SJCRH30 (cell line): ENCODE data around the gene ZBTB43. TPM values are rescaled to one million over a fixed set of nuclear protein-coding genes. Genes with fewer than 3 reads are reported as not detected.

ENCODE experiments used
- DNase-seq, 2 experiments: peaks; one replicate each; pipeline ENCODE4 v3.0.0-alpha.2; 2015 to 2020
- H3K27ac ChIP-seq: fragments of 250-450 bp; sonication (Bioruptor Pico); 2 replicates; pipeline ENCODE4 v1.5.1; 2020; ENCODE audit warnings: mild to moderate bottlenecking, moderate library complexity
- H3K27me3 ChIP-seq: fragments of 250-450 bp; sonication (Bioruptor Pico); 2 replicates; pipeline ENCODE4 v1.5.1; 2020; ENCODE audit warnings: mild to moderate bottlenecking, moderate library complexity
- H3K36me3 ChIP-seq: fragments of 250-450 bp; sonication (Bioruptor Pico); 2 replicates; pipeline ENCODE4 v1.5.1; 2020; ENCODE audit warnings: mild to moderate bottlenecking, moderate library complexity
- H3K4me1 ChIP-seq: fragments of 250-450 bp; sonication (Bioruptor Pico); 2 replicates; pipeline ENCODE4 v1.5.1; 2020; ENCODE audit warnings: mild to moderate bottlenecking, moderate library complexity
- H3K4me3 ChIP-seq: fragments of 250-450 bp; sonication (Bioruptor Pico); 2 replicates; pipeline ENCODE4 v1.5.1; 2020; ENCODE audit warnings: mild to moderate bottlenecking, moderate library complexity
- H3K9me3 ChIP-seq: fragments of 250-450 bp; sonication (Bioruptor Pico); replicated peaks from 2 replicates; pipeline ENCODE4 v1.5.1; 2020; ENCODE audit warnings: mild to moderate bottlenecking, moderate library complexity
- total RNA-seq: library from RNA; depleted of rRNA; stranded (reverse); fragments of >200 nt; shearing (Covaris generic); gene quantifications from 2 replicates; pipeline ENCODE4 v1.2.3, GENCODE V29; 2014

The ZBTB43 gene
- total RNA-seq, 1 experiment from 2014 or later = 18.0 TPM

- no peaks in the 10 kb centered on the region for H3K9me3 ChIP-seq
- peaks cover 7% of the 10 kb centered on the region; the same call in 1 of the 2 replicates for H3K27me3 ChIP-seq
- H3K27ac ChIP-seq = no peak overlapping the region
- H3K4me1 ChIP-seq = peaks cover under 1% of the 10 kb centered on the region; the same call in 1 of the 2 replicates
- no peak overlapping the region for H3K4me3 ChIP-seq
- no peak for DNase-seq
- no peaks in the 10 kb centered on the region for H3K36me3 ChIP-seq
Measured at GRCh38 chr9:126852086-126852688, 47.3 kb downstream of the ZBTB43 start.

GRCh38 chr9:126853667-126854066, 48.8 kb downstream of the ZBTB43 start:
- Histone ChIP-seq H3K27me3 (peaks cover 7% of the 10 kb centered on the region; the same call in 1 of the 2 replicates), H3K4me3 (no peak overlapping the region), H3K4me1 (peaks cover 7% of the 10 kb centered on the region; the same call in 1 of the 2 replicates), H3K36me3 (no peaks in the 10 kb centered on the region), H3K9me3 (no peaks in the 10 kb centered on the region), H3K27ac (no peak overlapping the region)
- no peak for DNase-seq

GRCh38 chr9:126854734-126855133, 49.9 kb downstream of the ZBTB43 start:
- no peak overlapping the region for H3K4me3 ChIP-seq
- no peak overlapping the region for H3K27ac ChIP-seq
- no peaks in the 10 kb centered on the region for H3K36me3 ChIP-seq
- peaks cover 9% of the 10 kb centered on the region; the same call in 1 of the 2 replicates for H3K4me1 ChIP-seq
- DNase-seq = no peak
- H3K9me3 ChIP-seq = no peaks in the 10 kb centered on the region
- H3K27me3 ChIP-seq = peaks cover 14% of the 10 kb centered on the region; the same call in 1 of the 2 replicates

- Histone ChIP-seq H3K27ac (no peak overlapping the region), H3K9me3 (no peaks in the 10 kb centered on the region), H3K27me3 (peaks cover 14% of the 10 kb centered on the region; the same call in 1 of the 2 replicates), H3K36me3 (no peaks in the 10 kb centered on the region), H3K4me1 (peaks cover 12% of the 10 kb centered on the region; the same call in 1 of the 2 replicates), H3K4me3 (no peak overlapping the region)
- DNase-seq = no peak
Measured at GRCh38 chr9:126856326-126856877, 51.6 kb downstream of the ZBTB43 start.

GRCh38 chr9:126857261-126857960, 52.6 kb downstream of the ZBTB43 start:
- no peak overlapping the region for H3K4me3 ChIP-seq
- H3K4me1 ChIP-seq = peaks cover 12% of the 10 kb centered on the region; the same call in 1 of the 2 replicates
- DNase-seq = peak; percentile 42 to 61
- no peak overlapping the region for H3K27ac ChIP-seq
- H3K27me3 ChIP-seq = peaks cover 14% of the 10 kb centered on the region; the same call in 1 of the 2 replicates
- H3K9me3 ChIP-seq = no peaks in the 10 kb centered on the region
- H3K36me3 ChIP-seq = no peaks in the 10 kb centered on the region

GRCh38 chr9:126859111-126859510, 54.3 kb downstream of the ZBTB43 start:
- Histone ChIP-seq H3K27ac (no peak overlapping the region), H3K4me3 (no peak overlapping the region), H3K27me3 (peaks cover 7% of the 10 kb centered on the region; the same call in 1 of the 2 replicates), H3K4me1 (peaks cover 12% of the 10 kb centered on the region; the same call in 1 of the 2 replicates), H3K9me3 (no peaks in the 10 kb centered on the region), H3K36me3 (0 out of 2 replicates have a peak, but pooled peaks cover 2% of the 10 kb centered on the region)
- no peak for DNase-seq

GRCh38 chr9:126860077-126860756, 55.4 kb downstream of the ZBTB43 start, which contains the start of gene ZBTB34:
TSS of gene ZBTB34 (plus strand) at chr9:126860639. CDS start at chr9:126879400, 18,761 bp downstream.
- no peaks in the 10 kb centered on the region for H3K9me3 ChIP-seq
- peak within 1 kb of the TSS; percentile 65 for H3K27ac ChIP-seq
- H3K36me3 ChIP-seq = peaks cover 6% of the 10 kb centered on the region; the same call in 1 of the 2 replicates
- DNase-seq = peak; percentile 67 to 76
- peaks cover 7% of the 10 kb centered on the region; the same call in 1 of the 2 replicates for H3K27me3 ChIP-seq
- peak within 1 kb of the TSS; percentile 84 for H3K4me3 ChIP-seq
- H3K4me1 ChIP-seq = peaks cover 19% of the 10 kb centered on the region

GRCh38 chr9:126860757-126861466, 56.1 kb downstream of the ZBTB43 start:
- H3K27ac ChIP-seq = peak overlapping the region; percentile 23; the same call in 1 of the 2 replicates
- H3K36me3 ChIP-seq = peaks cover 7% of the 10 kb centered on the region; the same call in 1 of the 2 replicates
- no peaks in the 10 kb centered on the region for H3K9me3 ChIP-seq
- H3K4me1 ChIP-seq = peaks cover 19% of the 10 kb centered on the region
- peak overlapping the region; percentile 84 for H3K4me3 ChIP-seq
- H3K27me3 ChIP-seq = peaks cover 7% of the 10 kb centered on the region; the same call in 1 of the 2 replicates
- DNase-seq = peak; percentile 50 to 52

GRCh38 chr9:126861707-126862103, 56.9 kb downstream of the ZBTB43 start:
- H3K27ac ChIP-seq = no peak overlapping the region
- DNase-seq = no peak
- no peaks in the 10 kb centered on the region for H3K9me3 ChIP-seq
- peak overlapping the region; percentile 84 for H3K4me3 ChIP-seq
- H3K27me3 ChIP-seq = peaks cover 7% of the 10 kb centered on the region; the same call in 1 of the 2 replicates
- H3K4me1 ChIP-seq = peaks cover 19% of the 10 kb centered on the region
- peaks cover 10% of the 10 kb centered on the region for H3K36me3 ChIP-seq

GRCh38 chr9:126862104-126862761, 57.4 kb downstream of the ZBTB43 start:
- Histone ChIP-seq H3K27me3 (peaks cover 7% of the 10 kb centered on the region; the same call in 1 of the 2 replicates), H3K27ac (no peak overlapping the region)
- no peak for DNase-seq

GRCh38 chr9:126864771-126865170, 59.9 kb downstream of the ZBTB43 start:
- H3K27me3 ChIP-seq = no peaks in the 10 kb centered on the region
- H3K27ac ChIP-seq = no peak overlapping the region
- H3K4me1 ChIP-seq = peaks cover 10% of the 10 kb centered on the region
- DNase-seq = peak; percentile 64 to 82
- H3K36me3 ChIP-seq = peaks cover 14% of the 10 kb centered on the region
- H3K9me3 ChIP-seq = no peaks in the 10 kb centered on the region
- no peak overlapping the region for H3K4me3 ChIP-seq

More at GRCh38 chr9:126862104-126862761, 57.4 kb downstream of the ZBTB43 start:
- peaks cover 18% of the 10 kb centered on the region for H3K4me1 ChIP-seq
- peaks cover 14% of the 10 kb centered on the region for H3K36me3 ChIP-seq
- H3K9me3 ChIP-seq = no peaks in the 10 kb centered on the region
- no peak overlapping the region for H3K4me3 ChIP-seq

GRCh38 chr9:126869368-126869767, 64.5 kb downstream of the ZBTB43 start:
- DNase-seq = no peak
- H3K9me3 ChIP-seq = no peaks in the 10 kb centered on the region
- no peaks in the 10 kb centered on the region for H3K27me3 ChIP-seq
- H3K4me3 ChIP-seq = no peak overlapping the region
- peaks cover 6% of the 10 kb centered on the region; the same call in 1 of the 2 replicates for H3K4me1 ChIP-seq
- peaks cover 10% of the 10 kb centered on the region for H3K36me3 ChIP-seq
- H3K27ac ChIP-seq = no peak overlapping the region

- Histone ChIP-seq H3K36me3 (peaks cover 3% of the 10 kb centered on the region; the same call in 1 of the 2 replicates), H3K4me1 (no peaks in the 10 kb centered on the region), H3K27me3 (no peaks in the 10 kb centered on the region), H3K4me3 (no peak overlapping the region), H3K9me3 (no peaks in the 10 kb centered on the region), H3K27ac (no peak overlapping the region)
- DNase-seq = no peak
Measured at GRCh38 chr9:126872516-126872915, 67.7 kb downstream of the ZBTB43 start.
